Sigmoid colon (tissue), 4 donors: ENCODE data around the gene PRKCQ.

Experiments
- CTCF ChIP-seq, 4 experiments: fragments of 450-650 bp in 3 of 4; fragments of 200-600 bp in 1 of 4; IDR thresholded peaks; one replicate each; pipeline ENCODE4 v1.5.1; 2016 to 2019; ENCODE audit warnings: antibody characterized with exemption in 4 of 4, mild to moderate bottlenecking in 3 of 4, moderate library complexity in 2 of 4
- EP300 ChIP-seq, 4 donors: sonication (generic); formaldehyde crosslinking; IDR thresholded peaks; one replicate each; pipeline ENCODE4 v1.6.1; 2017; ENCODE audit warnings: antibody characterized with exemption in 4 of 4
- POLR2AphosphoS5 ChIP-seq, 4 donors: sonication (generic); formaldehyde crosslinking; IDR thresholded peaks; one replicate each; pipeline ENCODE4 v1.6.1; 2017; ENCODE audit warnings: antibody characterized with exemption in 4 of 4

- TF ChIP-seq CTCF (IDR thresholded peaks at IDR 0.05) (no peak), EP300 (IDR thresholded peaks at IDR 0.05) (no peak), POLR2AphosphoS5 (IDR thresholded peaks at IDR 0.05) (no peak)
These were observed 37.1 kb downstream of the PRKCQ start for GRCh38 chr10:6542999-6543430.
